HG03045 (cell line): Measurements from ENCODE around the gene UCN.
"Not testable (repeated sequence)": the region's sequence is repeated elsewhere in the genome, so short reads cannot be mapped to it uniquely, and the experiment has no call there.

ENCODE experiments used
- ATAC-seq: cut with Tn5 transposase; IDR thresholded peaks from one replicate; pipeline ENCODE4 v1.9.1; 2021; ENCODE audit warnings: mild to moderate bottlenecking, moderate library complexity; ENCODE audit not compliant: unreplicated experiment

UCN gene

GRCh38 chr2:27308359-27308881 lies at the start of gene UCN:
Gene UCN (minus strand): TSS chr2:27308445. CDS start chr2:27307895, 550 bp downstream.
- ATAC-seq: no peak

GRCh38 chr2:27356382-27357181 lies 48.3 kb upstream of the UCN start, which contains the start of gene GTF3C2:
Gene GTF3C2 (minus strand): TSS chr2:27356764. CDS start chr2:27343554, 13,210 bp downstream.
- ATAC-seq: peak; percentile 75

- peak; percentile 27 for ATAC-seq
Observed at GRCh38 chr2:27356056-27356381, 47.8 kb upstream of the UCN start.

- no peak for ATAC-seq
Observed at GRCh38 chr2:27354597-27354927, 46.3 kb upstream of the UCN start.

GRCh38 chr2:27353762-27354596 lies 45.7 kb upstream of the UCN start:
- ATAC-seq: no peak

GRCh38 chr2:27353386-27353761 lies 45.1 kb upstream of the UCN start:
- ATAC-seq: not testable (repeated sequence)

GRCh38 chr2:27351802-27352598 lies 43.8 kb upstream of the UCN start:
- no peak for ATAC-seq

GRCh38 chr2:27350106-27350693 lies 42.0 kb upstream of the UCN start:
- ATAC-seq: no peak

- ATAC-seq: no peak
Observed at GRCh38 chr2:27347641-27348040, 39.4 kb upstream of the UCN start.

GRCh38 chr2:27336173-27336572 lies 27.9 kb upstream of the UCN start:
- ATAC-seq: no peak

- no peak for ATAC-seq
Observed at GRCh38 chr2:27335311-27335710, 27.1 kb upstream of the UCN start.

GRCh38 chr2:27324720-27325119 lies 16.5 kb upstream of the UCN start:
- ATAC-seq: no peak

GRCh38 chr2:27323596-27324285 lies 15.5 kb upstream of the UCN start:
- no peak for ATAC-seq

GRCh38 chr2:27322766-27323595 lies 14.7 kb upstream of the UCN start, which contains the start of gene MPV17:
Gene MPV17 (minus strand): TSS chr2:27323097. CDS start chr2:27322517, 580 bp downstream.
- ATAC-seq: peak; percentile 89

- ATAC-seq: no peak
Observed at GRCh38 chr2:27322301-27322765, 14.1 kb upstream of the UCN start.

- no peak for ATAC-seq
Observed at GRCh38 chr2:27320958-27321543, 12.8 kb upstream of the UCN start.

GRCh38 chr2:27319839-27320238 lies 11.6 kb upstream of the UCN start:
- ATAC-seq: not testable (repeated sequence)

- no peak for ATAC-seq
Observed at GRCh38 chr2:27316655-27317412, 8.6 kb upstream of the UCN start.
